ENCODE measurements around the gene XBP1. TPM values are rescaled to one million over a fixed set of nuclear protein-coding genes. Genes with fewer than 3 reads are reported as not detected.
A peak's percentile ranks its signal among the peaks of the same experiment; 100 is the strongest.

XBP1 gene
- total and polyA plus RNA-seq, 2 of the 13 experiments (the other 11 are each of a cell fraction or from before 2014, with no cell fraction given) = 416 to 427 TPM

DNA sequence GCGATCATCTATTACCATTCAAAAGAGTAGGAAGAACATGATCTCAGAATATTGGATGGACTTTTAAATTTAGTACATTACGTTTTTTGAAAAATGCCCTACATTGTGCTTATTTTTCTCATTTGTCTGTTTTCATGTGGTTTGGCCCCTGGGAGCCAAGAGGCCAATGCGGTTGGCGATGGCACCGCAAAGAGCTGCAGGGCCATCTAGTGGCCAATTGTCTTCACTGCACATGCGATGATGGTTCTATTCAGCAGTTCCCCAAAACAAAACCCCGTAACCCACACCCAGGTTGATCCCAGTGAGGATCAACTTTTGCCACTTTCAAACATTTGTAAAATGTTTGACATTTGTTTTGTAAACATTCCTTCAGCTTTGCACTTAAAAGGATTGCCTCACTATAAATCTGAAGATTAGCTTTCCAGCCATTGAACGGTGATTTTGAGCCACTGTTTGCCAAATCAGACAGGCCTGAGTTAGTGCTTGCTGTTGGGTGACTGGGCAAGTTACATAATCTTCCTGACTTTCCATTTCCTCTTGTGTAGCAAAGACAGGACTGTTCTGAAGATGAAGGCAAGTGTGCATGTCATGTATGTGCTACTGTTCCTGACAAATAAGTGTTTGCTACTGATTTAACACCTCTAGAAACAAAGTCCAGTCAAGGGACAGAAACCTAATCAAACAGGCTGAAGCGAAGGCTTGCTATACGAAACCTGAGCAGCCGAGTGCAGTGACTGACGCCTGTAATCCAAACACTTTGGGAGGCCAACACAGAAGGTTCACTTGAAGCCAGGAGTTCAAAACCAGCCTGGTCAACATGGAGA, 29.2 kb upstream of the XBP1 start (continued):
- TF ChIP-seq ZNF598 (CRISPR knock-in tag; IDR thresholded peaks at IDR 0.05; ENCODE audit: borderline replicate concordance) (no peak), ZNF292 (CRISPR knock-in tag; IDR thresholded peaks at IDR 0.05; ENCODE audit: borderline replicate concordance, low read depth) (peak; percentile 62; the same call in 1 of the 2 replicates), PTBP1 (IDR thresholded peaks at IDR 0.05; ENCODE audit: low read depth, low read length, poor library complexity, severe bottlenecking) (no peak), THYN1 (CRISPR knock-in tag; IDR thresholded peaks at IDR 0.05; ENCODE audit: borderline replicate concordance, low read depth) (no peak), ATM (IDR thresholded peaks at IDR 0.05; ENCODE audit: borderline replicate concordance) (no peak), NR2F2 (IDR thresholded peaks at IDR 0.05; ENCODE audit: borderline replicate concordance, low read depth) (0 out of 2 replicates have a peak, but pooled peaks have one; percentile 11), TAF1 (CRISPR knock-in tag; IDR thresholded peaks at IDR 0.05) (peak; percentile 38; the same call in 1 of the 2 replicates), MEIS1 (CRISPR knock-in tag; IDR thresholded peaks at IDR 0.05; ENCODE audit: borderline replicate concordance) (peak; percentile 77), RFX5 (IDR thresholded peaks at IDR 0.05; ENCODE audit: low read depth, low read length) (no peak; the same call in 1 of the 2 replicates), ZNF674 (CRISPR knock-in tag; IDR thresholded peaks at IDR 0.05; ENCODE audit: low read depth) (no peak), ZNF446 (CRISPR knock-in tag; IDR thresholded peaks at IDR 0.05) (no peak), NAIF1 (CRISPR knock-in tag; IDR thresholded peaks at IDR 0.05; ENCODE audit: borderline replicate concordance) (no peak), CC2D1A (CRISPR knock-in tag; IDR thresholded peaks at IDR 0.05) (no peak), ZNF501 (CRISPR knock-in tag; IDR thresholded peaks at IDR 0.05) (peak; percentile 27; the same call in 1 of the 2 replicates), SRSF9 (IDR thresholded peaks at IDR 0.05; ENCODE audit: borderline replicate concordance, insufficient read depth, low read depth, low read length, poor library complexity, severe bottlenecking) (no peak), POLR2AphosphoS5 (IDR thresholded peaks at IDR 0.05; ENCODE audit: low read depth, low read length) (no peak), MEIS2 (CRISPR knock-in tag; IDR thresholded peaks at IDR 0.05) (no peak)
- TF ChIP-seq, protein P1, sequence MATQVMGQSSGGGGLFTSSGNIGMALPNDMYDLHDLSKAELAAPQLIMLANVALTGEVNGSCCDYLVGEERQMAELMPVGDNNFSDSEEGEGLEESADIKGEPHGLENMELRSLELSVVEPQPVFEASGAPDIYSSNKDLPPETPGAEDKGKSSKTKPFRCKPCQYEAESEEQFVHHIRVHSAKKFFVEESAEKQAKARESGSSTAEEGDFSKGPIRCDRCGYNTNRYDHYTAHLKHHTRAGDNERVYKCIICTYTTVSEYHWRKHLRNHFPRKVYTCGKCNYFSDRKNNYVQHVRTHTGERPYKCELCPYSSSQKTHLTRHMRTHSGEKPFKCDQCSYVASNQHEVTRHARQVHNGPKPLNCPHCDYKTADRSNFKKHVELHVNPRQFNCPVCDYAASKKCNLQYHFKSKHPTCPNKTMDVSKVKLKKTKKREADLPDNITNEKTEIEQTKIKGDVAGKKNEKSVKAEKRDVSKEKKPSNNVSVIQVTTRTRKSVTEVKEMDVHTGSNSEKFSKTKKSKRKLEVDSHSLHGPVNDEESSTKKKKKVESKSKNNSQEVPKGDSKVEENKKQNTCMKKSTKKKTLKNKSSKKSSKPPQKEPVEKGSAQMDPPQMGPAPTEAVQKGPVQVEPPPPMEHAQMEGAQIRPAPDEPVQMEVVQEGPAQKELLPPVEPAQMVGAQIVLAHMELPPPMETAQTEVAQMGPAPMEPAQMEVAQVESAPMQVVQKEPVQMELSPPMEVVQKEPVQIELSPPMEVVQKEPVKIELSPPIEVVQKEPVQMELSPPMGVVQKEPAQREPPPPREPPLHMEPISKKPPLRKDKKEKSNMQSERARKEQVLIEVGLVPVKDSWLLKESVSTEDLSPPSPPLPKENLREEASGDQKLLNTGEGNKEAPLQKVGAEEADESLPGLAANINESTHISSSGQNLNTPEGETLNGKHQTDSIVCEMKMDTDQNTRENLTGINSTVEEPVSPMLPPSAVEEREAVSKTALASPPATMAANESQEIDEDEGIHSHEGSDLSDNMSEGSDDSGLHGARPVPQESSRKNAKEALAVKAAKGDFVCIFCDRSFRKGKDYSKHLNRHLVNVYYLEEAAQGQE (IDR thresholded peaks at IDR 0.05; ENCODE audit: borderline replicate concordance in 1 of 2, low read depth in 1 of 2, low read length in 2 of 2) = no peak
- TF ChIP-seq, protein P2, sequence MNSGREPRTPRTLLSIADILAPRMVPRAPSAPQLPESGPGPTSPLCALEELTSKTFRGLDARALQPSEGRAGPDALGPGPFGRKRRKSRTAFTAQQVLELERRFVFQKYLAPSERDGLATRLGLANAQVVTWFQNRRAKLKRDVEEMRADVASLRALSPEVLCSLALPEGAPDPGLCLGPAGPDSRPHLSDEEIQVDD (CRISPR knock-in tag; IDR thresholded peaks at IDR 0.05; ENCODE audit: borderline replicate concordance) = no peak
- TF ChIP-seq, protein P3, sequence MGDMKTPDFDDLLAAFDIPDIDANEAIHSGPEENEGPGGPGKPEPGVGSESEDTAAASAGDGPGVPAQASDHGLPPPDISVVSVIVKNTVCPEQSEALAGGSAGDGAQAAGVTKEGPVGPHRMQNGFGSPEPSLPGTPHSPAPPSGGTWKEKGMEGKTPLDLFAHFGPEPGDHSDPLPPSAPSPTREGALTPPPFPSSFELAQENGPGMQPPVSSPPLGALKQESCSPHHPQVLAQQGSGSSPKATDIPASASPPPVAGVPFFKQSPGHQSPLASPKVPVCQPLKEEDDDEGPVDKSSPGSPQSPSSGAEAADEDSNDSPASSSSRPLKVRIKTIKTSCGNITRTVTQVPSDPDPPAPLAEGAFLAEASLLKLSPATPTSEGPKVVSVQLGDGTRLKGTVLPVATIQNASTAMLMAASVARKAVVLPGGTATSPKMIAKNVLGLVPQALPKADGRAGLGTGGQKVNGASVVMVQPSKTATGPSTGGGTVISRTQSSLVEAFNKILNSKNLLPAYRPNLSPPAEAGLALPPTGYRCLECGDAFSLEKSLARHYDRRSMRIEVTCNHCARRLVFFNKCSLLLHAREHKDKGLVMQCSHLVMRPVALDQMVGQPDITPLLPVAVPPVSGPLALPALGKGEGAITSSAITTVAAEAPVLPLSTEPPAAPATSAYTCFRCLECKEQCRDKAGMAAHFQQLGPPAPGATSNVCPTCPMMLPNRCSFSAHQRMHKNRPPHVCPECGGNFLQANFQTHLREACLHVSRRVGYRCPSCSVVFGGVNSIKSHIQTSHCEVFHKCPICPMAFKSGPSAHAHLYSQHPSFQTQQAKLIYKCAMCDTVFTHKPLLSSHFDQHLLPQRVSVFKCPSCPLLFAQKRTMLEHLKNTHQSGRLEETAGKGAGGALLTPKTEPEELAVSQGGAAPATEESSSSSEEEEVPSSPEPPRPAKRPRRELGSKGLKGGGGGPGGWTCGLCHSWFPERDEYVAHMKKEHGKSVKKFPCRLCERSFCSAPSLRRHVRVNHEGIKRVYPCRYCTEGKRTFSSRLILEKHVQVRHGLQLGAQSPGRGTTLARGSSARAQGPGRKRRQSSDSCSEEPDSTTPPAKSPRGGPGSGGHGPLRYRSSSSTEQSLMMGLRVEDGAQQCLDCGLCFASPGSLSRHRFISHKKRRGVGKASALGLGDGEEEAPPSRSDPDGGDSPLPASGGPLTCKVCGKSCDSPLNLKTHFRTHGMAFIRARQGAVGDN (CRISPR knock-in tag; IDR thresholded peaks at IDR 0.05) = peak; percentile 9; the same call in 1 of the 2 replicates

Data from HepG2 (cell line).